Measurements from ENCODE around the gene GIMAP5. TPM values are rescaled to one million over a fixed set of nuclear protein-coding genes. Genes with fewer than 3 reads are reported as not detected.

The GIMAP5 gene
- total RNA-seq, 1 experiment from 2014 or later, result not detected

DNA sequence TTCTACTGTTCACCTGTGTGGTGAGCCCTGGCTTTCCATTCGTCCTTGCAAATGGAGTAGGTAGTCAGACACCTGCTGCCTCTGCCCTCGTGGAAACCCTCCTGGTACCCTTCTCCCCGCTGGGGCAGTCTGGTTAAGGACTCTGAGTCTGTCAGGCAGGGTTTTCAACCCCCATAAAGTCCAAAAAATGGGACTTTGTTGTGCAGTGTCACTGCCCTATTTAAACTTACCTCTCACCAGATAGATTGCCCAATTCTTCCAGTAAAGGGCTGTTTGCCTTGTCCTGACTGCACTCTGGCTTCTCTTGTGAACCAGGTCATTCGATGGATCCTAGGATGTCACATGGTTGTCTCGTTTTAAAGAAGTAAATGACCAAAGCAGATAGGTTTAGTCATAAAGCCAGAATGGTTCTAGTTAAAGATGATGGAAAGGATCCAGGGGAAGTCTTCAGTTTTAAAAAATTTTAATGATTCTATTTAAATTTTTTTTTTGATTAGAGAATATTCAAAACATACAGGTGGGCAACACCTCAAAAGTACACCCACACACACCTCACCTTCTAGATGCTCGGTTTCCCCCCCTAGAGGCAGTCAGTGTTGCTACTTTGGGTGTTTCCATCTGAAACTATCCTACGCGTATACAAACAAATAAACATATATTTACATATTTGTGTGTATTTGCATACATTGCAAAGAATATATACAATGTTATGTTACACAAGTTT is 41.0 kb downstream of the GIMAP5 start:
- DNase-seq (peak; percentile 5), ATAC-seq (peak; percentile 40)
- H3K27ac ChIP-seq (ENCODE audit: low read length), result no peak overlapping the region
- H3K36me3 ChIP-seq (ENCODE audit: low read depth, low read length), result no peaks in the 10 kb centered on the region
- BruUV-seq (replicated peaks), result no TSS peak
- CTCF ChIA-PET, result interaction anchor here (0.6 kb wide), 1 partner anchor 120 kb away, joined by 3 read pairs; no protein-coding TSS in a partner anchor
- H4K20me1 ChIP-seq (ENCODE audit: low read length), result no peaks in the 10 kb centered on the region
- H3K9ac ChIP-seq (ENCODE audit: low read length), result no peak overlapping the region
- intact Hi-C loops (cut with micrococcal nuclease), result loop anchor here (1.0 to 5.0 kb wide), 3 partner anchors 99 to 331 kb away; no protein-coding TSS in a partner anchor
- no peak overlapping the region for H3K4me3 ChIP-seq (ENCODE audit: low read length)
- no peaks in the 10 kb centered on the region for H3F3A ChIP-seq (ENCODE audit: low read length, unreplicated experiment)
- no peak overlapping the region for H2AFZ ChIP-seq (ENCODE audit: low read length)
- H3K27me3 ChIP-seq (ENCODE audit: low read length), result peaks cover 39% of the 10 kb centered on the region
- POLR2A ChIA-PET (ENCODE audit: unreplicated experiment), result no interaction called here
- no peaks in the 10 kb centered on the region for H3K9me3 ChIP-seq (ENCODE audit: low read length)
- H3K4me1 ChIP-seq (ENCODE audit: insufficient read depth, low read length), result no peaks in the 10 kb centered on the region
- H3K9me2 ChIP-seq (replicated peaks; ENCODE audit: low read length), result no peaks in the 10 kb centered on the region
- TF ChIP-seq, protein P1, sequence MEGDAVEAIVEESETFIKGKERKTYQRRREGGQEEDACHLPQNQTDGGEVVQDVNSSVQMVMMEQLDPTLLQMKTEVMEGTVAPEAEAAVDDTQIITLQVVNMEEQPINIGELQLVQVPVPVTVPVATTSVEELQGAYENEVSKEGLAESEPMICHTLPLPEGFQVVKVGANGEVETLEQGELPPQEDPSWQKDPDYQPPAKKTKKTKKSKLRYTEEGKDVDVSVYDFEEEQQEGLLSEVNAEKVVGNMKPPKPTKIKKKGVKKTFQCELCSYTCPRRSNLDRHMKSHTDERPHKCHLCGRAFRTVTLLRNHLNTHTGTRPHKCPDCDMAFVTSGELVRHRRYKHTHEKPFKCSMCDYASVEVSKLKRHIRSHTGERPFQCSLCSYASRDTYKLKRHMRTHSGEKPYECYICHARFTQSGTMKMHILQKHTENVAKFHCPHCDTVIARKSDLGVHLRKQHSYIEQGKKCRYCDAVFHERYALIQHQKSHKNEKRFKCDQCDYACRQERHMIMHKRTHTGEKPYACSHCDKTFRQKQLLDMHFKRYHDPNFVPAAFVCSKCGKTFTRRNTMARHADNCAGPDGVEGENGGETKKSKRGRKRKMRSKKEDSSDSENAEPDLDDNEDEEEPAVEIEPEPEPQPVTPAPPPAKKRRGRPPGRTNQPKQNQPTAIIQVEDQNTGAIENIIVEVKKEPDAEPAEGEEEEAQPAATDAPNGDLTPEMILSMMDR (conservative IDR thresholded peaks at IDR 0.05; ENCODE audit: low read depth, low read length), result no peak
- TF ChIP-seq EZH2 (IDR thresholded peaks at IDR 0.05; ENCODE audit: low read length, unreplicated experiment) (no peak), EZH2phosphoT487 (IDR thresholded peaks at IDR 0.05; ENCODE audit: borderline replicate concordance, low read length) (no peak)
- peak overlapping the region; percentile 37 for H3K4me2 ChIP-seq (ENCODE audit: low read length)
- no peaks in the 10 kb centered on the region for H3K79me2 ChIP-seq (ENCODE audit: low read length)

GRCh38 chr7:150778738-150779301 is 41.6 kb downstream of the GIMAP5 start:
- Histone ChIP-seq H3K4me3 (ENCODE audit: low read length) (no peak overlapping the region), H2AFZ (ENCODE audit: low read length) (no peak overlapping the region), H3K9me2 (replicated peaks; ENCODE audit: low read length) (no peaks in the 10 kb centered on the region), H4K20me1 (ENCODE audit: low read length) (no peaks in the 10 kb centered on the region), H3K27me3 (ENCODE audit: low read length) (peaks cover 44% of the 10 kb centered on the region), H3F3A (ENCODE audit: low read length, unreplicated experiment) (no peaks in the 10 kb centered on the region), H3K79me2 (ENCODE audit: low read length) (no peaks in the 10 kb centered on the region), H3K9me3 (ENCODE audit: low read length) (no peaks in the 10 kb centered on the region), H3K9ac (ENCODE audit: low read length) (no peak overlapping the region), H3K27ac (ENCODE audit: low read length) (no peak overlapping the region), H3K36me3 (ENCODE audit: low read depth, low read length) (no peaks in the 10 kb centered on the region), H3K4me1 (ENCODE audit: insufficient read depth, low read length) (no peaks in the 10 kb centered on the region), H3K4me2 (ENCODE audit: low read length) (peak overlapping the region; percentile 37)
- POLR2A ChIA-PET (ENCODE audit: unreplicated experiment), result no interaction called here
- ATAC-seq (peak; percentile 96), DNase-seq (peak; percentile 78)
- TF ChIP-seq EZH2phosphoT487 (IDR thresholded peaks at IDR 0.05; ENCODE audit: borderline replicate concordance, low read length) (no peak), EZH2 (IDR thresholded peaks at IDR 0.05; ENCODE audit: low read length, unreplicated experiment) (no peak)
- TF ChIP-seq, protein P1 (conservative IDR thresholded peaks at IDR 0.05; ENCODE audit: low read depth, low read length), result peak; percentile 89
- CTCF ChIA-PET, result interaction anchor here (0.6 kb wide), 1 partner anchor 120 kb away, joined by 3 read pairs; no protein-coding TSS in a partner anchor
- no TSS peak for BruUV-seq (replicated peaks)
- intact Hi-C loops (cut with micrococcal nuclease), result loop anchor here (1.0 to 5.0 kb wide), 3 partner anchors 98 to 332 kb away; no protein-coding TSS in a partner anchor

GRCh38 chr7:150780292-150780691 is 43.1 kb downstream of the GIMAP5 start:
- intact Hi-C loops (cut with micrococcal nuclease), result no loop called here
- Histone ChIP-seq H2AFZ (ENCODE audit: low read length) (no peak overlapping the region), H3K27me3 (ENCODE audit: low read length) (peaks cover 53% of the 10 kb centered on the region), H3K4me3 (ENCODE audit: low read length) (no peak overlapping the region), H4K20me1 (ENCODE audit: low read length) (no peaks in the 10 kb centered on the region), H3K4me1 (ENCODE audit: insufficient read depth, low read length) (no peaks in the 10 kb centered on the region), H3K79me2 (ENCODE audit: low read length) (no peaks in the 10 kb centered on the region), H3F3A (ENCODE audit: low read length, unreplicated experiment) (no peaks in the 10 kb centered on the region), H3K4me2 (ENCODE audit: low read length) (no peak overlapping the region), H3K27ac (ENCODE audit: low read length) (no peak overlapping the region), H3K36me3 (ENCODE audit: low read depth, low read length) (no peaks in the 10 kb centered on the region), H3K9me3 (ENCODE audit: low read length) (no peaks in the 10 kb centered on the region), H3K9ac (ENCODE audit: low read length) (no peak overlapping the region), H3K9me2 (replicated peaks; ENCODE audit: low read length) (no peaks in the 10 kb centered on the region)
- no peak for ATAC-seq
- TF ChIP-seq EZH2phosphoT487 (IDR thresholded peaks at IDR 0.05; ENCODE audit: borderline replicate concordance, low read length) (no peak), EZH2 (IDR thresholded peaks at IDR 0.05; ENCODE audit: low read length, unreplicated experiment) (no peak)
- TF ChIP-seq, protein P1 (conservative IDR thresholded peaks at IDR 0.05; ENCODE audit: low read depth, low read length), result no peak
- BruUV-seq (replicated peaks), result no TSS peak
- ChIA-PET POLR2A (ENCODE audit: unreplicated experiment) (no interaction called here), CTCF (no interaction called here)
- no peak for DNase-seq
